ENCODE data around the gene PTPN6. TPM values are rescaled to one million over a fixed set of nuclear protein-coding genes. Genes with fewer than 3 reads are reported as not detected.

PTPN6 gene
- total and polyA plus RNA-seq, 10 of the 15 experiments (the other 5 are each of a cell fraction or from before 2014, with no cell fraction given) = 229 to 457 (median 370) TPM

- WGBS (ENCODE audit: insufficient coverage, insufficient replicate concordance, low lambda C conversion rate, missing lambda C conversion rate) = 84% methylated on average over 8 of the region's 8 CpGs
- ChIA-PET CTCF (interaction anchor here (0.5 to 6.2 kb wide), 21 partner anchors 8 to 185 kb away, joined by 3 to 111 read pairs (median 11); partner anchors contain the start of genes C12orf57, C1RL, ENO2 and LPCAT3), SMC1A (ENCODE audit: uncharacterized antibody, unreplicated experiment) (interaction anchor here (1.0 to 3.9 kb wide), 11 partner anchors 9 to 74 kb away, joined by 3 to 29 read pairs (median 5); partner anchors contain the start of genes C12orf57 and RNU7-1), RAD21 (ENCODE audit: unreplicated experiment) (interaction anchor here (0.9 to 4.6 kb wide), 12 partner anchors 11 to 186 kb away, joined by 3 to 45 read pairs (median 6); partner anchors contain the start of genes C12orf57, C1RL, LPCAT3 and RNU7-1), POLR2A (interaction anchor here (0.5 to 4.8 kb wide), 17 partner anchors 11 to 464 kb away, joined by 3 to 28 read pairs (median 4); partner anchors contain the start of genes C12orf57, C1RL, ENO2 and LRRC23)
- Histone ChIP-seq H3K4me2 (ENCODE audit: control insufficient read depth, insufficient read depth) (no peak overlapping the region), H3K27me3 (replicated peaks in 1 of 2; ENCODE audit: control insufficient read depth in 2 of 2, insufficient read depth in 2 of 2, low read length in 1 of 2) (no peaks in the 10 kb centered on the region), H3K9me3 (replicated peaks; ENCODE audit: control insufficient read depth, insufficient read depth, low read length) (no peaks in the 10 kb centered on the region), H2AFZ (ENCODE audit: control insufficient read depth, low read depth, low read length) (no peak overlapping the region), H3K4me3 (no peak overlapping the region), H4K20me1 (ENCODE audit: control insufficient read depth, insufficient read depth) (no peaks in the 10 kb centered on the region), H3K36me3 (ENCODE audit: control insufficient read depth in 2 of 2, insufficient read depth in 2 of 2, low read length in 1 of 2) (peaks cover 0 to 8% of the 10 kb centered on the region in 2 experiments; a peak in 2 of 4 replicates), H3K4me1 (ENCODE audit: control insufficient read depth, insufficient read depth, low read length) (peaks cover 52% of the 10 kb centered on the region), H3K9ac (ENCODE audit: control insufficient read depth, insufficient read depth, low read length) (no peak overlapping the region), H3K27ac (ENCODE audit: control insufficient read depth, insufficient read depth) (no peak overlapping the region), H3K79me2 (ENCODE audit: control insufficient read depth, insufficient read depth, low read length) (peaks cover 35% of the 10 kb centered on the region)
- in situ Hi-C loops (cut with MboI) = no loop called here
- DNase-seq (ENCODE audit: low read depth, low spot score) (no peak), ATAC-seq (no peak), FAIRE-seq (no peak)
- BruUV-seq (replicated peaks) = no TSS peak
- intact Hi-C loops (cut with micrococcal nuclease; ENCODE audit: unreplicated experiment) = loop anchor here (2.0 kb wide), 2 partner anchors 13 to 57 kb away; no protein-coding TSS in a partner anchor
- TF ChIP-seq SP1 (IDR thresholded peaks at IDR 0.05; ENCODE audit: low read depth, low read length) (peak; percentile 24), POLR2A (IDR thresholded peaks at IDR 0.05; ENCODE audit: low read depth, low read length) (peak; percentile 42; the same call in 1 of the 2 replicates), MYC (IDR thresholded peaks at IDR 0.05; ENCODE audit: insufficient read depth, insufficient read length, insufficient replicate concordance, low read length, severe bottlenecking) (no peak), ZBTB4 (CRISPR knock-in tag; IDR thresholded peaks at IDR 0.05) (no peak), NKRF (conservative IDR thresholded peaks at IDR 0.05) (no peak), SMC3 (IDR thresholded peaks at IDR 0.05; ENCODE audit: borderline replicate concordance, low read length) (no peak), DPF2 (IDR thresholded peaks at IDR 0.05) (no peak)
- TF ChIP-seq, protein P1, sequence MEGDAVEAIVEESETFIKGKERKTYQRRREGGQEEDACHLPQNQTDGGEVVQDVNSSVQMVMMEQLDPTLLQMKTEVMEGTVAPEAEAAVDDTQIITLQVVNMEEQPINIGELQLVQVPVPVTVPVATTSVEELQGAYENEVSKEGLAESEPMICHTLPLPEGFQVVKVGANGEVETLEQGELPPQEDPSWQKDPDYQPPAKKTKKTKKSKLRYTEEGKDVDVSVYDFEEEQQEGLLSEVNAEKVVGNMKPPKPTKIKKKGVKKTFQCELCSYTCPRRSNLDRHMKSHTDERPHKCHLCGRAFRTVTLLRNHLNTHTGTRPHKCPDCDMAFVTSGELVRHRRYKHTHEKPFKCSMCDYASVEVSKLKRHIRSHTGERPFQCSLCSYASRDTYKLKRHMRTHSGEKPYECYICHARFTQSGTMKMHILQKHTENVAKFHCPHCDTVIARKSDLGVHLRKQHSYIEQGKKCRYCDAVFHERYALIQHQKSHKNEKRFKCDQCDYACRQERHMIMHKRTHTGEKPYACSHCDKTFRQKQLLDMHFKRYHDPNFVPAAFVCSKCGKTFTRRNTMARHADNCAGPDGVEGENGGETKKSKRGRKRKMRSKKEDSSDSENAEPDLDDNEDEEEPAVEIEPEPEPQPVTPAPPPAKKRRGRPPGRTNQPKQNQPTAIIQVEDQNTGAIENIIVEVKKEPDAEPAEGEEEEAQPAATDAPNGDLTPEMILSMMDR (IDR thresholded peaks at IDR 0.05 in 2 of 3, conservative IDR thresholded peaks at IDR 0.05 in 1 of 3; ENCODE audit: control insufficient read depth in 2 of 3, extremely low read depth in 1 of 3, insufficient read depth in 1 of 3, low read depth in 3 of 3, low read length in 3 of 3) = no peak
- TF ChIP-seq, protein P2, sequence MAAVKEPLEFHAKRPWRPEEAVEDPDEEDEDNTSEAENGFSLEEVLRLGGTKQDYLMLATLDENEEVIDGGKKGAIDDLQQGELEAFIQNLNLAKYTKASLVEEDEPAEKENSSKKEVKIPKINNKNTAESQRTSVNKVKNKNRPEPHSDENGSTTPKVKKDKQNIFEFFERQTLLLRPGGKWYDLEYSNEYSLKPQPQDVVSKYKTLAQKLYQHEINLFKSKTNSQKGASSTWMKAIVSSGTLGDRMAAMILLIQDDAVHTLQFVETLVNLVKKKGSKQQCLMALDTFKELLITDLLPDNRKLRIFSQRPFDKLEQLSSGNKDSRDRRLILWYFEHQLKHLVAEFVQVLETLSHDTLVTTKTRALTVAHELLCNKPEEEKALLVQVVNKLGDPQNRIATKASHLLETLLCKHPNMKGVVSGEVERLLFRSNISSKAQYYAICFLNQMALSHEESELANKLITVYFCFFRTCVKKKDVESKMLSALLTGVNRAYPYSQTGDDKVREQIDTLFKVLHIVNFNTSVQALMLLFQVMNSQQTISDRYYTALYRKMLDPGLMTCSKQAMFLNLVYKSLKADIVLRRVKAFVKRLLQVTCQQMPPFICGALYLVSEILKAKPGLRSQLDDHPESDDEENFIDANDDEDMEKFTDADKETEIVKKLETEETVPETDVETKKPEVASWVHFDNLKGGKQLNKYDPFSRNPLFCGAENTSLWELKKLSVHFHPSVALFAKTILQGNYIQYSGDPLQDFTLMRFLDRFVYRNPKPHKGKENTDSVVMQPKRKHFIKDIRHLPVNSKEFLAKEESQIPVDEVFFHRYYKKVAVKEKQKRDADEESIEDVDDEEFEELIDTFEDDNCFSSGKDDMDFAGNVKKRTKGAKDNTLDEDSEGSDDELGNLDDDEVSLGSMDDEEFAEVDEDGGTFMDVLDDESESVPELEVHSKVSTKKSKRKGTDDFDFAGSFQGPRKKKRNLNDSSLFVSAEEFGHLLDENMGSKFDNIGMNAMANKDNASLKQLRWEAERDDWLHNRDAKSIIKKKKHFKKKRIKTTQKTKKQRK (IDR thresholded peaks at IDR 0.05; ENCODE audit: low read depth, low read length) = no peak
These were observed 25.4 kb upstream of the PTPN6 start for GRCh38 chr12:6925540-6926279.

Data from GM12878 (cell line).